IPS-18c (cell line): ENCODE measurements around the gene WNT7B.

Experiments
- H3K4me3 ChIP-seq: 2 replicates; pipeline ENCODE4 v1.7.0; 2013; ENCODE audit warnings: low read depth, mild to moderate bottlenecking, low read length, moderate library complexity; ENCODE audit not compliant: insufficient read depth
- H3K9me3 ChIP-seq: one replicate; pipeline ENCODE4 v1.6.1; 2013; ENCODE audit warnings: mild to moderate bottlenecking, low read length, moderate library complexity; ENCODE audit not compliant: control insufficient read depth, insufficient read depth

WNT7B gene

GRCh38 chr22:45977003-45977411 lies at the start of gene WNT7B:
WNT7B (minus strand) TSS chr22:45977162; CDS start chr22:45976754, 408 bp downstream.
- Histone ChIP-seq H3K9me3 (peaks cover 5% of the 10 kb centered on the region), H3K4me3 (peak within 1 kb of the TSS; percentile 46)

GRCh38 chr22:46025973-46026898 lies 49.3 kb upstream of the WNT7B start:
- H3K4me3 ChIP-seq, result no peak overlapping the region
- H3K9me3 ChIP-seq, result no peaks in the 10 kb centered on the region

- Histone ChIP-seq H3K4me3 (no peak overlapping the region), H3K9me3 (no peaks in the 10 kb centered on the region)
Measured at GRCh38 chr22:46025225-46025972, 48.4 kb upstream of the WNT7B start.

GRCh38 chr22:46024136-46024840 lies 47.3 kb upstream of the WNT7B start:
- Histone ChIP-seq H3K4me3 (no peak overlapping the region), H3K9me3 (no peaks in the 10 kb centered on the region)

GRCh38 chr22:46023558-46023981 lies 46.6 kb upstream of the WNT7B start:
- no peak overlapping the region for H3K4me3 ChIP-seq
- no peaks in the 10 kb centered on the region for H3K9me3 ChIP-seq

- Histone ChIP-seq H3K4me3 (no peak overlapping the region), H3K9me3 (no peaks in the 10 kb centered on the region)
Measured at GRCh38 chr22:46022881-46023512, 46.0 kb upstream of the WNT7B start.

GRCh38 chr22:46021577-46021976 lies 44.6 kb upstream of the WNT7B start:
- Histone ChIP-seq H3K4me3 (no peak overlapping the region), H3K9me3 (no peaks in the 10 kb centered on the region)

GRCh38 chr22:46019351-46019750 lies 42.4 kb upstream of the WNT7B start:
- Histone ChIP-seq H3K9me3 (no peaks in the 10 kb centered on the region), H3K4me3 (no peak overlapping the region)

GRCh38 chr22:46018859-46019258 lies 41.9 kb upstream of the WNT7B start:
- Histone ChIP-seq H3K4me3 (no peak overlapping the region), H3K9me3 (no peaks in the 10 kb centered on the region)

- no peaks in the 10 kb centered on the region for H3K9me3 ChIP-seq
- no peak overlapping the region for H3K4me3 ChIP-seq
Measured at GRCh38 chr22:46017166-46017565, 40.2 kb upstream of the WNT7B start.

- H3K9me3 ChIP-seq, result no peaks in the 10 kb centered on the region
- peak overlapping the region; percentile 81 for H3K4me3 ChIP-seq
Measured at GRCh38 chr22:46013460-46014416, 36.8 kb upstream of the WNT7B start.

- H3K4me3 ChIP-seq, result peak overlapping the region; percentile 81
Measured at GRCh38 chr22:46012881-46013281, 35.9 kb upstream of the WNT7B start.

GRCh38 chr22:46012182-46012880 lies 35.4 kb upstream of the WNT7B start:
- H3K4me3 ChIP-seq, result no peak overlapping the region
- no peaks in the 10 kb centered on the region for H3K9me3 ChIP-seq

More at GRCh38 chr22:46012881-46013281, 35.9 kb upstream of the WNT7B start:
- H3K9me3 ChIP-seq, result no peaks in the 10 kb centered on the region

- Histone ChIP-seq H3K9me3 (no peaks in the 10 kb centered on the region), H3K4me3 (no peak overlapping the region)
Measured at GRCh38 chr22:46011627-46012181, 34.7 kb upstream of the WNT7B start.

GRCh38 chr22:46010951-46011626 lies 34.1 kb upstream of the WNT7B start:
- H3K4me3 ChIP-seq, result no peak overlapping the region

More at GRCh38 chr22:46010951-46011626, 34.1 kb upstream of the WNT7B start:
- no peaks in the 10 kb centered on the region for H3K9me3 ChIP-seq
